Right lobe of liver (tissue), 6 donors: ENCODE results near the gene AUH. TPM values are rescaled to one million over a fixed set of nuclear protein-coding genes. Genes with fewer than 3 reads are reported as not detected.
"Not testable (repeated sequence)": the region's sequence is repeated elsewhere in the genome, so short reads cannot be mapped to it uniquely, and the experiment has no call there.

Experiments
- ATAC-seq, 4 donors: fragments of 200-7000 bp; cut with Tn5 transposase; one replicate each; pipeline ENCODE4 v1.9.1; 2020; ENCODE audit warnings: mild to moderate bottlenecking in 4 of 4, moderate library complexity in 4 of 4
- DNase-seq, 3 donors: peaks; one replicate each; pipeline ENCODE4 v3.0.0-alpha.2; 2020
- H3K27ac ChIP-seq, 3 donors: fragments of 200-600 bp; one replicate each; pipeline ENCODE4 v1.8.0; 2022
- H3K27me3 ChIP-seq, 2 donors: fragments of 200-600 bp; one replicate each; pipeline ENCODE4 v1.8.0; 2022
- H3K36me3 ChIP-seq, 4 donors: fragments of 200-600 bp; sonication (generic) in 1 of 4; one replicate each; pipeline versions ENCODE4 v1.5.1 to v1.8.0; 2017 to 2022; ENCODE audit warnings: control low read depth in 1 of 4
- H3K4me1 ChIP-seq, 4 donors: fragments of 200-600 bp; sonication (generic) in 1 of 4; one replicate each; pipeline versions ENCODE4 v1.5.1 to v1.8.0; 2017 to 2022; ENCODE audit warnings: control low read depth in 1 of 4
- H3K4me3 ChIP-seq, 3 donors: fragments of 200-600 bp; one replicate each; pipeline ENCODE4 v1.8.0; 2022
- H3K9me3 ChIP-seq, 4 donors: fragments of 200-600 bp; sonication (generic) in 1 of 4; one replicate each; pipeline versions ENCODE4 v1.5.1 to v1.8.0; 2017 to 2022; ENCODE audit warnings: control low read depth in 1 of 4
- CTCF ChIP-seq, 4 donors: fragments of 200-600 bp in 3 of 4; fragments of 450-650 bp in 1 of 4; IDR thresholded peaks; one replicate each; pipeline versions ENCODE4 v1.5.1 to v1.8.0; 2016 to 2022; ENCODE audit warnings: antibody characterized with exemption in 4 of 4, mild to moderate bottlenecking in 2 of 4
- POLR2A ChIP-seq: fragments of 450-650 bp; IDR thresholded peaks from one replicate; pipeline ENCODE4 v1.6.1; 2017; ENCODE audit warnings: antibody characterized with exemption, mild to moderate bottlenecking
- WGBS: methylation state at CpG from one replicate; pipeline ENCODE4 v1.1.6; 2018; ENCODE audit warnings: low coverage, low lambda C conversion rate; ENCODE audit not compliant: insufficient coverage; ENCODE audit errors: missing lambda C conversion rate; 5-methylcytosine and 5-hydroxymethylcytosine counted together
- intact Hi-C, 2 donors: fragments of 100-400 bp; cut with DNase I; formaldehyde crosslinking; loops; one replicate each; pipeline versions ENCODE4 v1.11.2 to v1.14.1; 2022
- total RNA-seq, 6 experiments: library from RNA; depleted of rRNA in 2 of 6; stranded (reverse); fragments of >200 nt in 2 of 6; fragmentation: NEBNext Ultra II Directional in 3 of 6; extraction: Animal tissue kit (Norgen Biotek cat#: 25700) in 3 of 6; gene quantifications; one replicate each; pipeline versions ENCODE4 v1.1.0 to v1.2.4, GENCODE V29; 2016 to 2023
- donor health status: DM: no; HTN: yes; CAD: no.
- donor health status: DM: no; HTN: no; CAD: no.
- donor health status: DM: no; HTN: no; CAD: no.
- donor health status: DM: no; HTN: yes; CAD: no.
- donor health status: DM: no; HTN: yes; CAD: no.

AUH gene
- total RNA-seq, 6 experiments from 2014 or later: 12.0 to 22.4 (median 18.4) TPM

- no peaks in the 10 kb centered on the region for H3K27me3 ChIP-seq
- no peaks in the 10 kb centered on the region for H3K9me3 ChIP-seq
- no peak for ATAC-seq
- peaks cover 0 to 38% (median 13%) of the 10 kb centered on the region in 4 donors for H3K4me1 ChIP-seq
- intact Hi-C loops: no loop called here
- DNase-seq: no peak
- no peaks in the 10 kb centered on the region for H3K36me3 ChIP-seq
- H3K27ac ChIP-seq: peak overlapping the region; percentile 92 to 98 (median 93)
- WGBS: 100% methylated on average over 1 of the region's 1 CpG
- no peak overlapping the region for H3K4me3 ChIP-seq
- no peak for TF ChIP-seq POLR2A
- TF ChIP-seq CTCF (IDR thresholded peaks at IDR 0.05): no peak
Observed at GRCh38 chr9:91206806-91207205, 154.9 kb downstream of the AUH start.

- H3K27ac ChIP-seq: no peak overlapping the region
- no peaks in the 10 kb centered on the region for H3K27me3 ChIP-seq
- no peaks in the 10 kb centered on the region for H3K9me3 ChIP-seq
- intact Hi-C loops: no loop called here
- DNase-seq (no peak), ATAC-seq (no peak)
- no peaks in the 10 kb centered on the region for H3K36me3 ChIP-seq
- no peak overlapping the region for H3K4me3 ChIP-seq
- peaks cover 0 to 26% (median 6%) of the 10 kb centered on the region in 4 donors for H3K4me1 ChIP-seq
- TF ChIP-seq CTCF (IDR thresholded peaks at IDR 0.05) (no peak), POLR2A (no peak)
Observed at GRCh38 chr9:91202736-91203283, 158.9 kb downstream of the AUH start.

- DNase-seq (no peak), ATAC-seq (no peak)
- 92% methylated on average over 2 of the region's 2 CpGs for WGBS
- intact Hi-C loops: no loop called here
- Histone ChIP-seq H3K27me3 (no peaks in the 10 kb centered on the region), H3K36me3 (no peaks in the 10 kb centered on the region), H3K4me1 (peaks cover 0 to 27% (median 8%) of the 10 kb centered on the region in 4 donors), H3K9me3 (no peaks in the 10 kb centered on the region), H3K27ac (no peak overlapping the region), H3K4me3 (no peak overlapping the region)
- TF ChIP-seq CTCF (IDR thresholded peaks at IDR 0.05) (no peak), POLR2A (no peak)
Observed at GRCh38 chr9:91200692-91201336, 160.9 kb downstream of the AUH start.

- Histone ChIP-seq H3K9me3 (no peaks in the 10 kb centered on the region), H3K27me3 (no peaks in the 10 kb centered on the region), H3K4me1 (peaks cover 0 to 36% (median 12%) of the 10 kb centered on the region in 4 donors), H3K4me3 (no peak overlapping the region), H3K36me3 (no peaks in the 10 kb centered on the region), H3K27ac (no peak overlapping the region)
- 88% methylated on average over 1 of the region's 1 CpG for WGBS
- ATAC-seq: no peak
- TF ChIP-seq POLR2A (no peak), CTCF (IDR thresholded peaks at IDR 0.05) (no peak)
- DNase-seq: no peak
- intact Hi-C loops: loop anchor here (10.0 kb wide), 2 partner anchors 205 to 225 kb away; partner anchors contain the start of gene NFIL3 (in 1 of the 2)
Observed at GRCh38 chr9:91199739-91200497, 161.8 kb downstream of the AUH start.

GRCh38 chr9:91198881-91199280 lies 162.8 kb downstream of the AUH start:
- Histone ChIP-seq H3K27ac (peak overlapping the region; percentile 83 to 99 (median 99)), H3K4me1 (peaks cover 0 to 44% (median 16%) of the 10 kb centered on the region in 4 donors)
- ATAC-seq, H3K9me3 ChIP-seq, DNase-seq, H3K4me3 ChIP-seq, H3K27me3 ChIP-seq, H3K36me3 ChIP-seq: not testable (repeated sequence)
- 95% methylated on average over 4 of the region's 5 CpGs for WGBS
- intact Hi-C loops: loop anchor here (10.0 kb wide), 2 partner anchors 204 to 226 kb away; partner anchors contain the start of gene NFIL3 (in 1 of the 2)
